Measurements from ENCODE around the gene RHEBL1. TPM values are rescaled to one million over a fixed set of nuclear protein-coding genes. Genes with fewer than 3 reads are reported as not detected.

The RHEBL1 gene
- total and polyA plus RNA-seq, 2 of the 8 experiments (the other 6 are each of a cell fraction or from before 2014, with no cell fraction given) = 7.5 to 9.4 TPM

- no peak overlapping the region for H3K23ac ChIP-seq (ENCODE audit: insufficient read length)
- no peak overlapping the region for H2AK5ac ChIP-seq (ENCODE audit: low read depth, low read length)
- H3K79me1 ChIP-seq (ENCODE audit: low read depth, low read length) = no peaks in the 10 kb centered on the region; the same call in 1 of the 2 replicates
- H2BK120ac ChIP-seq (replicated peaks; ENCODE audit: low read depth, low read length) = no peak overlapping the region
- no peak overlapping the region for H3K4me3 ChIP-seq (ENCODE audit: extremely low read depth in 1 of 4, insufficient read depth in 2 of 4, low read depth in 3 of 4, low read length in 4 of 4)
- no peaks in the 10 kb centered on the region for H3K79me2 ChIP-seq (ENCODE audit: control insufficient read depth in 1 of 2, insufficient read depth in 2 of 2, low read length in 2 of 2)
- no peak overlapping the region for H2BK15ac ChIP-seq (ENCODE audit: low read length)
- TF ChIP-seq TAF1 (IDR thresholded peaks at IDR 0.05; ENCODE audit: low read depth, low read length) (no peak), EGR1 (IDR thresholded peaks at IDR 0.05; ENCODE audit: borderline replicate concordance, low read depth, low read length) (no peak)
- FAIRE-seq (no peak), DNase-seq (ENCODE audit: low read depth in 1 of 2, low spot score in 2 of 2) (no peak)
- H3K23me2 ChIP-seq (ENCODE audit: low read depth, low read length) = peaks cover 3% of the 10 kb centered on the region
- no peak overlapping the region for H2BK5ac ChIP-seq (ENCODE audit: low read depth, low read length)
- H4K91ac ChIP-seq (replicated peaks; ENCODE audit: insufficient read length, low read length) = no peak overlapping the region
- no peak overlapping the region for H3K4ac ChIP-seq (replicated peaks; ENCODE audit: insufficient read length, low read depth, low read length)
- H3K56ac ChIP-seq (replicated peaks; ENCODE audit: insufficient read length, low read depth, low read length) = no peak overlapping the region
- no peaks in the 10 kb centered on the region for H3K9me3 ChIP-seq (ENCODE audit: insufficient read depth in 2 of 2, low read depth in 1 of 2, low read length in 1 of 2)
- no peaks in the 10 kb centered on the region for H3K27me3 ChIP-seq (replicated peaks in 1 of 4; ENCODE audit: control insufficient read depth in 3 of 4, extremely low read depth in 1 of 4, insufficient read depth in 3 of 4, low read length in 3 of 4)
- no peak overlapping the region for H2AFZ ChIP-seq (ENCODE audit: low read length)
- H4K8ac ChIP-seq (ENCODE audit: extremely low read depth, insufficient read depth, low read length) = no peak overlapping the region
- no peak overlapping the region for H3K4me2 ChIP-seq (ENCODE audit: insufficient read depth in 1 of 2, low read depth in 2 of 2, low read length in 2 of 2)
- ChIA-PET CTCF (ENCODE audit: partially characterized antibody) (interaction anchor here (1.0 to 4.9 kb wide), 5 partner anchors 8 to 68 kb away, joined by 3 to 43 read pairs (median 7); no protein-coding TSS in a partner anchor), POLR2A (ENCODE audit: partially characterized antibody) (interaction anchor here (1.3 to 22.2 kb wide), 3 partner anchors 17 to 32 kb away, joined by 3 to 339 read pairs (median 3); no protein-coding TSS in a partner anchor)
- no peak overlapping the region for H2BK20ac ChIP-seq (ENCODE audit: low read length)
- H3K18ac ChIP-seq (ENCODE audit: extremely low read depth, low read length) = no peak overlapping the region
- peaks cover 3 to 8% of the 10 kb centered on the region in 2 experiments for H4K20me1 ChIP-seq (replicated peaks in 1 of 2; ENCODE audit: control insufficient read depth in 1 of 2, insufficient read depth in 2 of 2, low read length in 2 of 2)
- no peak overlapping the region for H3K27ac ChIP-seq (ENCODE audit: low read depth, low read length)
- no peak overlapping the region for H2BK12ac ChIP-seq (ENCODE audit: low read depth, low read length)
- no peak overlapping the region for H4K5ac ChIP-seq (ENCODE audit: insufficient read length, low read depth, low read length)
- H3K4me1 ChIP-seq (replicated peaks in 1 of 4; ENCODE audit: control insufficient read depth in 3 of 4, insufficient read depth in 4 of 4, low read length in 3 of 4) = peaks cover 0 to 2% (median 0%) of the 10 kb centered on the region in 4 experiments; a peak in 2 of 7 replicates
- WGBS, 2 experiments (ENCODE audit: extremely low coverage in 1 of 2, insufficient coverage in 1 of 2, insufficient read length in 1 of 2, insufficient replicate concordance in 2 of 2, low coverage in 1 of 2, low lambda C conversion rate in 2 of 2, missing lambda C conversion rate in 1 of 2) = 86% methylated on average over 2 of the region's 2 CpGs; no CpG with 5 or more reads in 1 of the 2 experiments
- no peak overlapping the region for H3K9ac ChIP-seq (replicated peaks in 1 of 4; ENCODE audit: extremely low read depth in 1 of 4, low read depth in 3 of 4, low read length in 3 of 4)
- peaks cover 31 to 71% (median 56%) of the 10 kb centered on the region in 4 experiments; a peak in 7 of 8 replicates for H3K36me3 ChIP-seq (ENCODE audit: control insufficient read depth in 2 of 4, insufficient read depth in 4 of 4, low read length in 3 of 4)
- no peak overlapping the region for H3K14ac ChIP-seq (ENCODE audit: insufficient read length)
Measured at GRCh38 chr12:49023812-49024211, 46.0 kb downstream of the RHEBL1 start.

Measured in H1 (cell line).